HG03175 (cell line): ENCODE results near the gene NTRK2.
A peak's percentile ranks its signal among the peaks of the same experiment; 100 is the strongest.

Experiments used
- ATAC-seq: cut with Tn5 transposase; IDR thresholded peaks from one replicate; pipeline ENCODE4 v1.9.1; 2021; ENCODE audit warnings: mild to moderate bottlenecking, moderate library complexity; ENCODE audit not compliant: unreplicated experiment

NTRK2 gene

DNA sequence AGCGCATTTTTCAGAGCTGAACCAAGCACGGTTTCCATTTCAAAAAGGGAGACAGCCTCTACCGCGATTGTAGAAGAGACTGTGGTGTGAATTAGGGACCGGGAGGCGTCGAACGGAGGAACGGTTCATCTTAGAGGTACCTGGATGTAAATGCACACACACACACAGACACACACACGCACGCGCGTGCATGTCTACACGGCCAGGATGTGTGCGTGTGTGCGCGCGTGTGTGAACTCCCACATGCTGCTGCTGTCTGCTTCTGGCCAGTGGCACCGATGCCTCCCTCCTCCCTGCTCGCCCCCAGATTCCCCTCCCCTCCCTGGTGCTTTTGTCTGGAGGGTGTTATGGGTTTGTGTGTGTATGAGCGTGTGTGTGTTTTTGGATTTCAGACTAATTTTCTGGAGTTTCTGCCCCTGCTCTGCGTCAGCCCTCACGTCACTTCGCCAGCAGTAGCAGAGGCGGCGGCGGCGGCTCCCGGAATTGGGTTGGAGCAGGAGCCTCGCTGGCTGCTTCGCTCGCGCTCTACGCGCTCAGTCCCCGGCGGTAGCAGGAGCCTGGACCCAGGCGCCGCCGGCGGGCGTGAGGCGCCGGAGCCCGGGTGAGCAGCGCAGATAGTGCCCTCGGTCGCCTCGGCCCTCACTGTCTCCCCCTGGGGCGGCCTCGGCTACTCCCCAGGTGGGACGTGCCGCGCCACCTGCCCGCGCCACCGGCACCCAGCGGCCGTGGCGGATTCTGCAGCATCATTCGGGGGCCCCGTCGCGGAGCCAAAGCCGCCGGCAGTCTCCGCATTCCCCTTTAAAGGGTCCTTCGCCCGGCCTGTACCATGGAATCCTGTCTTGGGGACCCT is at the start of gene NTRK2:
TSS of gene NTRK2 (plus strand) at position 442 of the 850 bp plus-strand sequence. CDS start 1,020 bp downstream, outside the sequence.
- ATAC-seq, result peak; percentile 41

DNA sequence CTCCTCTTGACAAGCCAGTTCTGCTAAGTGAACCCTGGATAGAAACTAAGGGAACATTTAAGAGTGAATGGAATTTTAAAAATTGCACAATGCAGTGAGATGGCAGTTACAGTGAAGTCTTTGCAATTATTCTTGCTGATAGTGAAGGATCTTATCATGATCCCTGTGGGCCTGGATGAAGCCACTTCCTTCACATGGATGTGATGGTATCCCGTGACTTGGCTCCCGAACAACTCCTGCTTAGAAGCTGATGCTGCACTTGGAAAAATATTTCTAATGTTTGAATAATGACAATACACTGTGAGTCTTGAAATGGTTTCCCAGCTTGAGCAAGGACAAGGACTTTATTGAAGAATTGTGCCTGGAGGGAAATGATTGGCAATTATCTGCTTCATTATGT is 49.2 kb upstream of the NTRK2 start:
- ATAC-seq, result no peak

DNA sequence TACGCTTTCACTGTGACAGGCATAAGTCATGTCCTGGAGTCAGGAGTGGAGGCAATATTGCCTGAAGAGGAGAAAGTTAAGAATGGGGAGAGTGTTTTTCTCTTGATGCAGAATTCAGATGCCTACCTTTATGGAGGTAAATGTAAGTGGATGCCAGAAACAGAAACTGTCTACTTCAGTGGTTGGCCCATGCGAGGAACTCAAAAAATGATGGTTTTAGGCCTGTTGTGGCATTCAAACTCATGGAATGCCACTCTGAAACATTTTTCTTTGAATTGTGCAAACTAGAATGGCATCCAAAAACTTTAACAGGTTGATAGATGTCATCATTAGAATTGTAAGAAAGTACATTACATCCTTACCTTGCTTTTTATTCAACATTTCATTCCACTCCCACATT is 47.7 kb upstream of the NTRK2 start:
- ATAC-seq, result no peak

DNA sequence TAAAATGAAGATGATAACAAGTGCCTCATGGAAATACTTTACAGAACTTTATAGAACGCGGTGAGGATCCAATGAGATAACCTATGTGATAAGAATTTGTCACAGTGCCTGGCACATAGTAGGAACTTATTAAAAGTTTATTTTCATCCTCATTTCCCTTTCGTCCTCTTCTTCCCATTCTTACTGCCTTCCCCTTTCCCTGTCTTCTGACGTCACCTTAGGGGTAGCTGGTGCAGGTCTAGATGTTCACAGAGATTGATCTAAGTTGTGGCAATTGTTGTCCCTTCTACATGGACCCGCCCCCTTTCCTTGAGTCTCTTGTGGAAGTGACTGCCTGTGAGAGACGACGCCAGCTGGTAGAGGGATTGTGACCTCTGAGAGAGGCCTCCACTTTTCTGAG is 46.5 kb upstream of the NTRK2 start:
- ATAC-seq, result no peak

DNA sequence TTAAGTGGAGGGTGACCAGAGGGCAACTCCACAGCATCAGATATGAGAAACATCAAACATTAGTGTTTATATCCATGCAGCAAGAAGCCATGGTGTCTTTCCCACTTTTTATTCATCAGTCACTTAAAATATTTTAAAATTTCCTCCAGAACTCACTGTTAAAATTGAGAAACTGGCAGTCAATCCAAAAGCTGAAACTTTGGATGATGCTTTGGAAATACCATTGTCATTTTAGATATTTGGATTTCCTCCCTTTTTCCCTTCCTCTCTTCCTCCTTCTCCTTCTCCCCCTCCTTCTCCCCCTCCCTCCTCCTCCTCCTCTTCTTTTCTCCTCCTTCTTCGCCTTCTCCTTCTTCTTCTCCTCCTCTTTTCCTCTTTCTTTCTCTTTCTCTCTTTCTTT is 33.1 kb upstream of the NTRK2 start:
- ATAC-seq, result no peak

DNA sequence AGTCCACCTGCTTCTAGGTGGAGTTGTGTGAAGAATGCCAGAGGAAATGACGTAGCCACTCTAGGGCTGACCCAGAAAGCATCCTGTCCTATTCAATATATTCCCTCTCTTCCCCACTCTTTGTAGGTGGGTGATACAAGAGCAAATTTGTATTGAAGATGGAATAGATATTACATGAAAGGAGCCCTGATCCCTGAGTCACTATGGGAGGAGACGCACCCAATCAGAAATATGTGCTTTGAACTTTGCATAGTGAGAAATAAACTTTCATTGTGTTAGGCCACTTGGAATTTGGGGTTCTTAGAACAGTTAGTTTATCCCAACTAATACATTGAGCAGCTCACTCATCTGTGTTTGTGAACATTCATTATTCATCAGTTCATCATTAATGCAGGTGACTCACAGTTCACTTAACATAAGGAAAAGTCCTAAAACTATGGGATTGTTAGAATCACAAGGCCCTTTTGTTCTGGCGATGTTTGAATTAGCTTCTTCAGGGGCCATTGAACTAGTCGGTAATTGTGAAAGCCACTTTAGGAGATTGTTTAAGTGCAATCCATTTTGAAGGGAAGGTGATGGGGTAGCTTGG is 26.9 kb upstream of the NTRK2 start:
- no peak for ATAC-seq

DNA sequence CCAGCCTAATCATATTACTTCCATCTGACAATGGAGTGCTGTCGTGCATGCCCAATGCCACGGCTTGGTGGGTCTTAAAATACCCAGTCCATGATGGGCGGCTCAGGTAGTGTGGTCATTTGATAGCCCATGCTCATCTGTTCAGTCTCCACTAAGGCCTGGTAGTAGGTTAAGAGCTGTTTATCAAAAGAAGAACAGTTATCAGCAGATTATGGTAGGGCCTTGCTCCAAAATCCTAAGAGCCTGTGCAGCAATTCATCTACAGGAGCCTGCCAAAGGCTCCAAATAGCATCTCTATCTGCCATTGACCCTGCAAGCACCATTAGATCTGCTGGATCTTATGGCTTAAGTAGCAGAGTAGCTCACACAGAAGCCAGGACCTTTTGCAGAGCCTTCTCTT is 21.8 kb upstream of the NTRK2 start:
- ATAC-seq, result no peak

DNA sequence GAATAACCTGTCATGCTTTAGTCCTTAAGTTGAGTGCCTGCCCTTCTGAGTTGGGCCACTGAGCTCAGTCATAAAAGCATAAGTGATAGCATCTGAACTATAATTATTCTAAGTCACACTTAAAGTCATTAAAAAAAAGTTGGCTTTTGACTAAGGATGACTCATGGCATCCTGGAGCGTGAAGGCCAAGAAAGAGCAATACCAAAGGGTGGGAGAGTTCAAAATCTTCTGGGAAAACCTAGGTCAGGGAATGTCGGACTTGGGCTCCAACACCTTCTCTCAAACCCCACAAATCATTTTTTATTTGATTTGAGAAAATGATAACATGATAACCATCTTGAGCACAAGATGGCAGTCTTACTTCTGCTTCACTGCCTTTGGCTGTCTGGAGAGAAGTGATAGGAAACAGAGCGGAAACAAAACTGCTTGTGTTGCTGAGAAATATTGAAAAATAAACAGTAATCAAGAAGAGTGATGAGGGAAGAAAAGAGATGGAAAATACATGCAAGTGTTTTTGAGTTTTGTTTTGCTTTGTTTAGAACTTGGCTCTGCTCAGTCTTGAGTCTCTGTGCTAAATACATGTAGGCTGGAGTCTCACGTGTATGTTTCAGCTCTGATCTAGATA is 16.9 kb upstream of the NTRK2 start:
- ATAC-seq, result no peak

DNA sequence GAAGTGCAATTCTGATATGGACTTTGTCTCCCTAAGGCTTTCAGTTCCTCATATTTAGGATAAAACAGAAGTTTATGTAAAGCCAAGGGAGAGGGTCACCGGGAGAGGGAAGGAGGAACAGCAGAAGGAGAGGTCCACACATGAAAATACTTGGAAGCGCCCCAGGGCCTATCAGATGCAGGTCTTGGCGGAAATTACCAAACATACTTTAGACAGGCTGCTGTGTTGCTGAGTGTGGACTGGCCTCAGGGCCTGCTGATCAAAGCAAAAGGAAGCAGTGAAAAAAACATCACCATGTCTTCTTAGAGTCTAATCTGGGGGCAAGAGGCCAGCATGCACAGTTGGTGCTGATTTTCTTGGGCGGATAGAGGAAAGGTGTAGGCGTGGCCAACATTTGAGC is 14.1 kb upstream of the NTRK2 start:
- no peak for ATAC-seq

DNA sequence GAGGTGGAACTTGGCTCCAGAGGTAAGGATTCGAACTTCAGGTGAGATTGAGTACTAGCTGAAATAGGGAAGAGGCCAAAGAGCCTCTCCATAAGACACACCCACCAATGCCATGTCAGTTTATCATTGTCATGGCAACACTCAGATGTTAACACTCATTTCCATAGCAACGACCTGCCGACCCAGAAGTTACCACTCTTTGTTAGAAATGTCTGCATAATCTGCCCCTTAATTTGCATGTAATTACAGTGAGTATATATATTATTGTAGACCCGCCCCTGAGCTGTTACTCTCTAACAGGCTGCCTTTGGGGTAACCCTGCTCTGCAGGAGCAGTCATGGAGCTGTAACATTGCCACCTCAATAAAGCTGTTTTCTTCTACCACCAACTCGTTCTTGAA is 10.2 kb upstream of the NTRK2 start:
- no peak for ATAC-seq

DNA sequence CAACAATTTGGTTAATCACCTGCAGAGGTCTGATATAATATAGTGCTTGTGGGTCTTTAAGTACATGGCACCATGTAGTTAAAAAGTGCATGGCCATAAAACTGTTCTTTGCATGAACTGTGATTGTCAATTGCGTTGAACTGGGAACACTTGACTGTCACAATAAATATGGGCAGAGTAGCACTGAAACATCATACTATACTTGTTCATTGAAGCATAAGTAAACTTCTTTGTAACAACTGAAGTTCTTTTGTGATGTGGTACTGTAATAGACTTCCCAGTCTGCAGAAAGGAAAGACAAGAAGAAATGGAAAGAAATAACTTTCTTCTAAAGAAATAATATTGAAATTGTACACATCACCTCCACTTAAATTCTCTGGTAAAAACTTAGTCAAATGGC is 9.8 kb upstream of the NTRK2 start:
- ATAC-seq, result no peak

DNA sequence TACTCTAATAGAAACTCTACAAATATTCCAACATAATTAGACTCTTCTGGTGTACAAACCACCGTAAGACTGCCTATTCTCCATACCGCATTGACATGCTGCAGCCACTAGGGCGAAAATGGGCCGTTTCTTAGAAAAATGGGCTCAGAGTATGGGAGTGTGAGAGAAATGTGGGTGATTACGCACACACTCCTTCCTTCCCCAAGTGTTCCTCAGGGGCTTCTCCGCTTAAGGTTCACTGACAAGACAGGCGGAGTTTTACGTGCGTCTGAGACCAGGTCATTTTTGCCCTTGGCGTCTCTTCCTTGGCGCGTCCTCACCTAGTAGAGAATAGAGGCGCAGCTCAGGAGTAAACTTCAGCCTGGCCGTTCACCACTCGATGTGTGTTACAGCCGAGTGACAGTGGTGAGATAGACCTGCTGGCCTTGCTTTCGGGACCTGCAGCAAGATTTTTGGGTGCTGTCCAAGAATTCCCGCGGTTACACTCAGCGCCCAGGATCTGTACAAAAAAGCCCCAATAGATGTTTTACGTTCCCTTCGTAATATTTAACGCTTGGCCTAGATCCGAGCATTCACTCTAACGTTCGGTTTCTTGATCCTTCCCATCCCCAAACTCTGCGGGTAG is 1.8 kb upstream of the NTRK2 start:
- peak; percentile 3 for ATAC-seq

DNA sequence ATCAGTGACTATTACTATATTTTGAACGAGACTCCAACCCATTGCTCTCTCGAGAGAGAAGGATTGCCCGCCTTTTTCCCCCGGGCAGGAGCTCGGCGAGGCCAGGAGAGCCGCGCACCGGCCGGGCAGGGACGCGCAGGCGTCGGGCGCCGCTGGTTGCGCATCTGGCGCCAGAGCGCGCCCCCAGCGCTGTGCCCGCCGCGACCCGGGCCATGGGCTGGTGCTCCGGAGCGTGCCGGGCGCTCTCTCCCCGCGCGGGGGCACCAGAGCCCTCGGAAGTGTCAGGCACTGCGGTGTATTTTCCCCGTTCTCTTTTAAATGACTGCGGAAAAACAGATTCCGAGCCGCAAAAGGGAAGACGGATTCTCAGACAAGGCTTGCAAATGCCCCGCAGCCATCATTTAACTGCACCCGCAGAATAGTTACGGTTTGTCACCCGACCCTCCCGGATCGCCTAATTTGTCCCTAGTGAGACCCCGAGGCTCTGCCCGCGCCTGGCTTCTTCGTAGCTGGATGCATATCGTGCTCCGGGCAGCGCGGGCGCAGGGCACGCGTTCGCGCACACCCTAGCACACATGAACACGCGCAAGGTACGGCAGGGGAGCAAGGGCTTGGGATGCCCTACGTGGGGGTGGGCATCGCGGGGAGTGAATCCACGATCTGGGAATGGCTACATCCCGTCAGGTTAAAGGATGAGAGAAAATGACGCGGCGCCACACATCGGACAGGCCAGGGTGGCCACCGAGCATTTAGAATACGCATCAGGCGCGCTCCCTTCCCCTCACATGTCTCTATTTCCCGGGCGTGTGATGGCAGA is 1.1 kb upstream of the NTRK2 start:
- peak; percentile 80 for ATAC-seq

DNA sequence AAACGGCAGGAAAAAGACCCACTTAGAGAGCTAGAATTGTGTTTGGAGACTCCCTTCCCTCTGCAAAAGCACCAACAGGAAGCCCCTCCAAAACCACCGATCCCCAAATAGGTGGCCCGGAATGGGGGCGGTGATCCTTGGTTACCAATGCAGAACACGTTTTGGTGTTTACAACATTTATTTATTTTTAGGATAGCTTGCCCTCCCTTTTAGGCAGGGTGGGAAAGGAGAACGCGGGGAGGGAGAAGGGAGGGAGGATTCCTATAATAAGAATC is 579 bp upstream of the NTRK2 start:
- ATAC-seq, result no peak

DNA sequence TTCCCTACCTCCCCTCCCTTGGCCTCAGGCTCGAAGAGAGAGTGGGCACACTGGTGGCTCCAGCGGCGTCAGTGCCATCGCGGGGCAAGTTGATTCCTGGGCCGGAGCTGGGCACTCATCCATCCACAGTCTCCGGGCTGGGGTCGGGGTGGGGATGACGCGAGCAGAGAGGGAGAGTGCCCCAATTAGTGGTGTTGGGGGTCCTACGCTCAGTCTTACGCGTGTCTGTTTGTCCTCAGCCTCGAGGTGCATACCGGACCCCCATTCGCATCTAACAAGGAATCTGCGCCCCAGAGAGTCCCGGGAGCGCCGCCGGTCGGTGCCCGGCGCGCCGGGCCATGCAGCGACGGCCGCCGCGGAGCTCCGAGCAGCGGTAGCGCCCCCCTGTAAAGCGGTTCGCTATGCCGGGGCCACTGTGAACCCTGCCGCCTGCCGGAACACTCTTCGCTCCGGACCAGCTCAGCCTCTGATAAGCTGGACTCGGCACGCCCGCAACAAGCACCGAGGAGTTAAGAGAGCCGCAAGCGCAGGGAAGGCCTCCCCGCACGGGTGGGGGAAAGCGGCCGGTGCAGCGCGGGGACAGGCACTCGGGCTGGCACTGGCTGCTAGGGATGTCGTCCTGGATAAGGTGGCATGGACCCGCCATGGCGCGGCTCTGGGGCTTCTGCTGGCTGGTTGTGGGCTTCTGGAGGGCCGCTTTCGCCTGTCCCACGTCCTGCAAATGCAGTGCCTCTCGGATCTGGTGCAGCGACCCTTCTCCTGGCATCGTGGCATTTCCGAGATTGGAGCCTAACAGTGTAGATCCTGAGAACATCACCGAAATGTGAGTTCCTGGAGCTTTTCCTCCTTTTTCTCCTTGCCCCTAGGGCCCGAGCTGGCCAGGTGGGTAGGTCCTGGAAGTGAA is 861 bp downstream of the NTRK2 start:
- no peak for ATAC-seq

DNA sequence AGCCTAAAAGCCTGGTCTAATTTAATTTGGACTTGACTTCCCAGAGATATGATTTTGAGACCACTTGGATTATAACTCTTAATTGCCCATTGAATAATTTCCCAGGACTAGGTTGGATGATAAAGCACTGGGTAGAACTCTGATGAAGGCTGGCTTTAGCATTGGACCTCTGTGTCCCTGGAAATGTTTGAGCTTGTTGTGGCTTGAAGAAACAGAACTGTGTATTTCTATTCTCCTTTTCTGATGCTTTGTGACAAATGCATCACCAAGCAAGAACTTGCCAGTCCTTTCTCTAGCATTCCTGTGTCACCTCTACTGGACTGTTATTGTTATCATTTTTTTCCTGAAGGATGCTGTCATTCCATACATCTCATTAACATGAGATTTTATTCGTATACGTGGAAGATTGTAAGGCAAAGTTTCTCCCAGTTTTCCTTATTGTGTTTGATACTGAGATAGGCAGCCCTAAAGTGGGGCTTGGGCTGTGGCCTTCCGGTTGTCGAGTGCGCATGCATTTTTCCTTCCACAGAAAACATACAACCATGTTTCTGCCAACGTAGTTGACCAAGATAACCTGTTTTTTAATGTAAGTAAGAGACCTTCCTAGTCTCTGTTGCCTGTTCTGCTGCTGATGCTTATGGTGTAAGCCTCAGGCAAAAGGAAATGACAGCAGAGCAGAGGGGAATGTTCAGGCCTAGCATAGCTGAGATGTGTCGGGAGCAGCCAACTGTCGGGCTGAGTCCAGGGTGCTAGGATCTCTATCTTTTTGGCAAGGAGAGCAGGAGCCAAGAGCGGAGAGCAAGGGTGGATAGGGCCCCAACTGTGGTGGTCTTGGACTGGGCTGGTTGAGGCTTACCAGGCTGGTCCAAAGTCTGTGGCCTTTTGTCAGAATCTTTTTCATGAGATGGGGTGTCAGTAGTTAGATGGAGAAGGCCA is 2.3 kb downstream of the NTRK2 start:
- ATAC-seq, result no peak

DNA sequence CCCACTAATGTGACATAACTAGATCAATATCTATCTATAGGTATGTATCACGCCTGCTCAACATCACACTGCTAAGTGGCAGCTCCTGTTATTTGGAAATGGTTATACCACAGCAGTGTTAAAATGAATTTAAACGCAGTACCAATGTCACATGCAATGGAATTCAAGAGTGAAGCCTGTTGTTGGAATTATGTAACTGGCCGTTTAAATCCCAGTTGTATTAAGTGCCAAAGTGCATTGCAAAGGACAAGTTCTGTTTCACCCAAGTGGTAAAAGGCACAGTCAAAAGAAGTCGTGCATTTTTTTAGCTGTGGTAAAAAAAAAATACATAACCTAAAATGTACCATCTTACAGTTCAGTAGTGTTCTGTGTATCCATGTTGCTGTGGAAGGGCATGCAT is 4.3 kb downstream of the NTRK2 start:
- no peak for ATAC-seq

DNA sequence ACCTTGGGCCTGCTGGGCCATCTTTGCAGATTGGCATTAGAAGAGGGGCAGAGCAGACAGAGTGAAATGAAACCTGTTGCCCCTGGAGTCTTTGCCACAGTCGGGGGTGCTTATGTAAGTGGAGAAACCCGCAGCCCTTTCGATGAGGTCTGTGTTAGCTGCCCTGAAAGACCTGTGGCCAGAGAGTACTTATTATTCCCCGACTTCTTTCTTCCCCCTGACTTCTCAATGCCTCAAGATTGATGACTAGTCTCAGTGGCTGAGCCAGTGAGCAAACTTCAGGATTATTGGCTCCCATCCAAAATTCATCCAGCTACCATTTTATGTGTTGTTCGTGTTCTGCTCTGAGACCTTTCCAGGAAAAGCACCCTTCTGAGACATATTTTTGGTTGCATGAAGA is 7.6 kb downstream of the NTRK2 start:
- no peak for ATAC-seq

DNA sequence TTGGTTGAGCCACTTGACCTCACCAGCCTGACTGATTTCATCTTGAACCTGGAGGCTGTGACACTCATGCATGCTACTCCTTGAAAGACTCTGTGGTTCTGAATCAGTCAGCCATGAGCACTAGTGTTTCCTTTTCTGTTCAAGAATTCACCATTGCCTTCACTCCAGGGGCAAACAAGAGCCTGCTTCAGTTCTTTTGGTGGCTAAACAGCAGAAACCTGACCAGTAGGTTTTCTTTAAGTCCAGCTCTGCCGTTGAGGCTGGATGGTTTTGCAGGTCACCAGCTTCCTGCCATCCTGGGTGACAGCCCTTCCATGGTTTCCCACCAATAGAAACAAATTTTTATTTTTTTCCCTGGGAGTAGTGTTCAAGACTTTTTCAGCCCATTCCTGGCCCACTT is 10.0 kb downstream of the NTRK2 start:
- no peak for ATAC-seq
